DMS79 (cell line): ENCODE data around the gene DNAH6.
"Not testable (repeated sequence)": the region's sequence is repeated elsewhere in the genome, so short reads cannot be mapped to it uniquely, and the experiment has no call there.

Experiments used
- DNase-seq: peaks from one replicate; lab custom pipeline; 2025; lab: John Stamatoyannopoulos, UW

DNAH6 gene

GRCh38 chr2:84755096-84755495, 238.8 kb downstream of the DNAH6 start:
- DNase-seq = no peak

- no peak for DNase-seq
Measured at GRCh38 chr2:84757648-84758047, 241.3 kb downstream of the DNAH6 start.

GRCh38 chr2:84766791-84767190, 250.5 kb downstream of the DNAH6 start:
- no peak for DNase-seq

GRCh38 chr2:84768840-84769239, 252.5 kb downstream of the DNAH6 start:
- DNase-seq = no peak

- DNase-seq = no peak
Measured at GRCh38 chr2:84770280-84770679, 254.0 kb downstream of the DNAH6 start.

GRCh38 chr2:84771251-84771650, 255.0 kb downstream of the DNAH6 start:
- DNase-seq = no peak

GRCh38 chr2:84773562-84773961, 257.3 kb downstream of the DNAH6 start:
- DNase-seq = not testable (repeated sequence)

- no peak for DNase-seq
Measured at GRCh38 chr2:84776011-84776410, 259.7 kb downstream of the DNAH6 start.

GRCh38 chr2:84778911-84779690, 262.8 kb downstream of the DNAH6 start:
- DNase-seq = no peak

GRCh38 chr2:84779781-84780180, 263.5 kb downstream of the DNAH6 start:
- DNase-seq = no peak

GRCh38 chr2:84781942-84782716, 265.8 kb downstream of the DNAH6 start:
- DNase-seq = peak; percentile 61

GRCh38 chr2:84782717-84783442, 266.6 kb downstream of the DNAH6 start:
- peak; percentile 61 for DNase-seq

GRCh38 chr2:84785950-84786349, 269.7 kb downstream of the DNAH6 start:
- no peak for DNase-seq

GRCh38 chr2:84786601-84787000, 270.3 kb downstream of the DNAH6 start:
- no peak for DNase-seq

- no peak for DNase-seq
Measured at GRCh38 chr2:84788027-84788426, 271.7 kb downstream of the DNAH6 start.

GRCh38 chr2:84788498-84788897, 272.2 kb downstream of the DNAH6 start:
- DNase-seq = no peak

- no peak for DNase-seq
Measured at GRCh38 chr2:84792856-84793522, 276.7 kb downstream of the DNAH6 start.

GRCh38 chr2:84793641-84794040, 277.3 kb downstream of the DNAH6 start:
- no peak for DNase-seq

- DNase-seq = no peak
Measured at GRCh38 chr2:84796798-84797197, 280.5 kb downstream of the DNAH6 start.

GRCh38 chr2:84797271-84797670, 281.0 kb downstream of the DNAH6 start:
- no peak for DNase-seq

- no peak for DNase-seq
Measured at GRCh38 chr2:84799772-84800171, 283.5 kb downstream of the DNAH6 start.

- no peak for DNase-seq
Measured at GRCh38 chr2:84800194-84800805, 284.0 kb downstream of the DNAH6 start.
